Measurements from ENCODE around the gene HIVEP1.

DNA sequence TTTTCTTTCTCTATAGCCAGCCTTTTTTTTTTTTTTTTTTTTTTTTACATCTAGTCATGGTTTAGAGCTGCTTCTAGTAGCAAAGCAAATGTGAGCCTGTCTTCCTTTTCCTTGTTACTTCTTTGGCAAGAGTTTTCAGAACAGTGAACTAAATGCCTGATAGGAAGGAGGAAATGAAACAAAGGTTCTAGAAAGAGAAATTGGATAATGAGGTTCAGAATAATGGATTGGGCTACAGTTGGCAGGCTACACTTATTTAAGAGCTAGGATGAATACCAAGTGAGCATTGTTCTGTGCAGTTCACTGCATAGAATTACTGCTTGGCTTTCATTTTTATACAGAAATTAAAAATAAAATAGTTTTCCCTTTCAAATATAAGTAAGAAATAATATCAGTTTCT is 78.6 kb downstream of the HIVEP1 start:
- TF ChIP-seq, protein P1, sequence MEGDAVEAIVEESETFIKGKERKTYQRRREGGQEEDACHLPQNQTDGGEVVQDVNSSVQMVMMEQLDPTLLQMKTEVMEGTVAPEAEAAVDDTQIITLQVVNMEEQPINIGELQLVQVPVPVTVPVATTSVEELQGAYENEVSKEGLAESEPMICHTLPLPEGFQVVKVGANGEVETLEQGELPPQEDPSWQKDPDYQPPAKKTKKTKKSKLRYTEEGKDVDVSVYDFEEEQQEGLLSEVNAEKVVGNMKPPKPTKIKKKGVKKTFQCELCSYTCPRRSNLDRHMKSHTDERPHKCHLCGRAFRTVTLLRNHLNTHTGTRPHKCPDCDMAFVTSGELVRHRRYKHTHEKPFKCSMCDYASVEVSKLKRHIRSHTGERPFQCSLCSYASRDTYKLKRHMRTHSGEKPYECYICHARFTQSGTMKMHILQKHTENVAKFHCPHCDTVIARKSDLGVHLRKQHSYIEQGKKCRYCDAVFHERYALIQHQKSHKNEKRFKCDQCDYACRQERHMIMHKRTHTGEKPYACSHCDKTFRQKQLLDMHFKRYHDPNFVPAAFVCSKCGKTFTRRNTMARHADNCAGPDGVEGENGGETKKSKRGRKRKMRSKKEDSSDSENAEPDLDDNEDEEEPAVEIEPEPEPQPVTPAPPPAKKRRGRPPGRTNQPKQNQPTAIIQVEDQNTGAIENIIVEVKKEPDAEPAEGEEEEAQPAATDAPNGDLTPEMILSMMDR (conservative IDR thresholded peaks at IDR 0.05), result no peak
- no peak for TF ChIP-seq EZH2 (IDR thresholded peaks at IDR 0.05; ENCODE audit: low read depth)

All from PC-9 (cell line).